Activated gamma-delta T cell (primary cell): ENCODE measurements around the gene SYPL1.

ENCODE experiments used
- DNase-seq: peaks from one replicate; lab custom pipeline; 2025; lab: John Stamatoyannopoulos, UW

SYPL1 gene

DNA sequence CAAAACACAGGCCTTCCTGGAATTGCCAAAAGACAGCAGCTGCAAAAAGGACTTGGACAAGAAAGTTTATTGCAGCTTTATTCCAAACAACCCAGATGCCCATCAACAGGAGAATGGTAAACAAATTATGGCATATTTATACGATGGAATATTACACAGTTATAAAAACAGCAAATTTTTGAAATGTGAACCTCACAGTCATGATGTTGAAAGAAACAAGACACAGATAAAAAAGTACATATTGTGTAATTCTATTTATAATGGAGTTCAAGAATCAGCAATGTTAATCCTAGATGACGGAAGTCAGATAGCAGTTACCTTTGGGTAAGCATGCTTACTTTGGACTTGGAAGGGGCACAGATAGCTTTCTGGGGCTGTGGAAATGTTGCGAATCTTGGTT, 44.4 kb downstream of the SYPL1 start:
- DNase-seq, result no peak

DNA sequence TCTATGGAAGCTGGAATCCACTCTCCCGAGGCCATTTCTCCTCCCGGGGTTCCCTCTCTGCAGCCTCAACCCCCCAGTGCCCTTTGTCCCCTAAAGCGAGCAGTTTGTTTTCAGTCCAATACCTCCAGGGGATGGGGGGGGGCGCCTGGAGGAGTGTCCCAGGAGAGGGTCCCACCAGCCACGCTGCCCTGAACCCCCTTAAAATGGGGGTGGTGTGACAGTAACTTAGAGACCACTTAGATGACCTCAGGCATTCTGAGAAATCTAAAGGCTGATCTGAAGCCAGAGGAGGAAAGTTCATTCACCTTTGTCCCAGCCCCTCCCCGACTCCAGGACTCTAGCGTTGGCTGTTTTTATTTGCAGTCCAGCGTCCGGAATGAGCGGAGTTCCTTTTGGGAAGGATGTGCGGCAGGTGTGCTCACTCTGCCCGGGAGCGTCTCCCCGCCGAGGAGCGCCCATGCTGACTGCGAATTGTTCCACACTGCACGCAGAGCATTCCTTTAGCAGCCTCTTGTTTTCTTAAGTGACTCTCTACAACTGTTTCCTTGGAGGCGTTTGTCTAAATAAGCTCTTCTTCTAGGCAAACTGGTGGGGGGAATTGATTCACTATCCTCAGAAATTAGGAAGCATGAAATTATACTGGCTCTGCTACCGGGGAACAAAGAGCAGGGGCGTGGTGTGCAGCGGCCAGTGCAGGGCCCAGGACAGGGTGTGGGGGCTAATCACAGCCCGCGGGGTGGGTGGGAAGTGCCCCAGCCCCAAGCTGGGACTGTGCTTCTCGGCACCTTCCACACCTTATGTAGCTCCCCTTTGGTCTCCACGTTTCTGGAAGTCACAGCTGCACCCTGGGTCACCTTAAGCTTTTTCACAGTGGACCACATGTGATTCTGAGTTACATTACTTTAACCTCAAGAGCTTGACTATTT, 46.3 kb downstream of the SYPL1 start:
- no peak for DNase-seq

DNA sequence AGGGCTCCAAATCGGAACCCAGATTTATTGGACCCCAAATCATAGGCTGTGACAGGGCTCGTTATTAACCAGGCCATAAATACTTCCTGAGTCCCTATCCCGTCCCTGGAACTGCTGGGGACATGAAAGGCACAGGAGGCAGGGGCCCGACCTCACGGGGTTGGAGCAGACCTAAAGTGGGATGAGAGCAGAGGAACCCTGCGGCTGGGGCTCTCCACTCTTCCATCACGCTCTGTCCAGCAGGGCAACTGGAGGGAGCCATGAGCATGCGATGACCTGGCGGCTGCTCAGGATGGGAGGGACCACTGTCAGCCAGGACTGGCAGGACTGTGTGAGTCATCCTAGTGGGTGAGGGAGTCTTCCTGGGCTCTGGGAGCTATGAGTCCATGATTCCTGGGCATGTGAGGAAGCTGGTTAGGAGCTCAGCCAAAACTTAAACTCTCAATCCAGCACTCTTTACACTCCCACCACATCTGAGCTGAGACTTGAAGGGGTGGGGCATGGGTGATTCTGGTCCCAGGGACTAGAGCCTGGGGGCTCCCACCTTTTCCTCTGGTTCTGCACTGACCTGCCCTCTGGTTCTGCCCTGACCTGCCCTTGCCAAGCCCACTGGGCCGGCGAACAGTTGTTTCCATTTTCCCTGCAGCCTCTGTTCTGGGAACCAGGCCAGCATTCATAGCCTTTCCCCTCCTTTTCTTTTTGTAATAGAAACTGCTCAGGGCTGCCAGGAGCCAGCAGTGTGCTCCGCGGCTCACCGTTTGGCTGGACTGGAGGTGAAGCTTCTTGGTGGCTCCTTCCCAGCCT, 47.1 kb downstream of the SYPL1 start:
- no peak for DNase-seq

DNA sequence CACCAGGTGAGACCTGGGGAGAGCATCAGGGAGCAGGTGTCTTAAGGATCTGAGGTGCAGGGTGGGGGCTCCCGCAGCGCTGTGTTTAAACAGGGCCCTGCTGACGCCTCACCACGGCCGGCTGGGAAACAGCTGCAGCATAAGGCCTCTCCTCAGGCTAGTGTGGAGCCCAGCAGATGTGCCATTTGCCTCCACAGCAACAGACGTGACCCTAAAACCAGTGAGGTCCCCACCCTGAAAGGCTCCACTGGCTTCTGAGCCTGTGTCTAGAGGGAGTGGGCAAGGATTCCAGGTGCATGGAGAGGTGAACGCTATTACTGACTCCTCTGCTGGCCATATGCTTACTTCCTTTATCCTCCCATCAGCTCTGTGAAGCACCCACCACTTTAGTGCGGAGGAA, 47.8 kb downstream of the SYPL1 start:
- DNase-seq, result no peak

DNA sequence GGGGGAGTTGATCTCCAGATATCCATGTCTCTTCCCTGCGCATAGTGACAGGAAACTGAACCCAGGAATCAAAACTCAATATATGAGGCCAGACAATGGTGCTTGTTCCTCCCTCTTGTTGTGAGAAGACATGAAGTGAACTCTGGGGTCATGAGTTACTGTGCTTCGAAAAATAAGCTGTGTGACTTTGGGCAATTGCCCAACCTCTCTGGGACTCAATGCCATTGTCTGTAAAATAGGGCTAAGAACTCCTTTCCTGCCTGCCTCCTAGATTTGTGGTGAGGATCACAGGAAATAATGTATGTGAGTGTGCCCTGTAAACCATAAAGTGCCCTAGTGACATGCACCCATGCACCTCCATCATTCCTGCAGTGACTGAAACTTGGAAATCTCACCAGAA, 48.4 kb downstream of the SYPL1 start:
- no peak for DNase-seq

DNA sequence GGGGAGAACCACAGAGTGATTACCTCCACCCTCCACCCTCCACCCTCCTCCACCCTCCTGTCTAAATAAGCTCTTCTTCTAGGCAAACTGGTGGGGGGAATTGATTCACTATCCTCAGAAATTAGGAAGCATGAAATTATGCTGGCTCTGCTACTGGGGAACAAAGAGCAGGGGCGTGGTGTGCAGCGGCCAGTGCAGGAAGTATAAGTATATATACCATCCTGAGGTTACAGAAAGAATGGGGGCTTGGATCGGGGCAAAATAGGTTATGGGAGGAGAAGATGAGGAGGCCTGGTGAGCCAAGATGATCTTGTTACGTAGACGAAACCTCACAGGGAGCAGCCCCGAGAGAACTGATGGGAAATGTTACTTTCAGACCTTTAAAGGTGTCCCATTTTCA, 49.1 kb downstream of the SYPL1 start:
- DNase-seq, result no peak

DNA sequence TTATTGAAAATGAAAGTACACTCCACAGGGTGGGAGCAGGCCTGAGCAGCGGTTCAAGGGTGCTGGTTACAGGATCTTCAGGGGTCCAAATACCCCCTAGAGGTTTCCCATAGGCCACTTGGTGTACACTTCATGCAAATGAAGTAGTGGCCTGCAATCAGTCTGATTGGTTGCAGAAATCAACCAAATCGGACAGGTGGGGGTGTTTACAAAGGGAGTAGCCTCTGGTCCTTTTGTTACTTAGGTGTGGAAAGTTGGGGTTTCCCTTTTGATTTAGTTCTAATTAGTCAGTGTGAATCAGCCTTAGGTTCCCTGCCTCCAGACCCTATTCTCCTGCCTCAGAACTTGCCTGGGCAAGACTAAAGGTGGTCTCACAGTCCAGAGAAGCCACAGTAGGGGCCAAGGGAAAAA, 49.6 kb downstream of the SYPL1 start:
- DNase-seq, result no peak

DNA sequence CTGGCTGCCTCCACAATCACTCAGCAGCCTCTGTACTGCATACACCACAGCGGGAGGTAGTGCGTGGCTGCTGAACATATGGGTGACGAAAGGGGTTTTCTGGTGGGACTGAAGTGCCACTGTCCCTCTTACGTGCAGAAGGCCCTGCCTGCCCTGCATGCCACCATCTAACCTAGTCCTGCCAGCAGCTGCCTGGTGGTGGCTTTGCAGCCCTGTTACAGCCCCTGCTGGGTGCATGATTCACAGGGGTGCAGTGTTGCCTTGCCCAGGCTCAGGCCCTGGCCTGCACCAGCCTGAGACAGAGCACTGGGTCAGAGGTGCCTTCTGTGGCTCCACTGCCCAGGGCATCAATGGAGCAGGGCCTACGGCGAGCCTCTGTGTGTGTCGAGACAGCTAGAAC, 50.1 kb downstream of the SYPL1 start:
- DNase-seq, result no peak

DNA sequence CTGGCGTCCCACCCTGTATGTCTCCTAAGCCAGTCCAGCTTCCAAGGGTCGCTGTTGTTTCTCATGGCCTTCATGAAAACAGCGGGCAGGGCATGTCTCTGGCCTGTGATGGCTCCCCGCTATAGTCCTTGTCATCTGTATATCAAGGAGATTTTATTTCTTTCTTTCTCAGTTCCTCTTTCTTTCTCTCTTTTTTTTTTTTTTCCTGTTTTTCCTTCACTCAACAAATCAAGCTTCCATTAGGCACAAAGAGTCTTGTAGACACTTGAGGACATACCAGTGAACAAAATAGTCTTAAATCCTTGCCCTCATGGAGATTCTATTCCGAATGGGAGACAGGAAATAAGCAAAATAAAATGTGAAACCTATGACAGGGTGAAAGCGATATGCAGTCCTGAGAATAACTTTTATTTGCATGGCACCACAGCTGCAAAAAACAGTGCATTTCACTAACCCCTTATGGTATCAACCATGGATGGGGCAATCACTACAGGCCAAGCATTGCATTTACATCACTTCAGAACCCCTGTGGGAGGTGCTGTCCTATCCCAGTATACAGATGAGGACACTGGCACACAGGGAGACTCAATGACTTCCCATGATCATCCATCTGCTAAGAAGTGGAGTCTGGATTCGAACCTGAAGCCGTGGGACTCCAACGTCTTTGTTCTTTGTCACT, 50.7 kb downstream of the SYPL1 start:
- DNase-seq, result no peak

DNA sequence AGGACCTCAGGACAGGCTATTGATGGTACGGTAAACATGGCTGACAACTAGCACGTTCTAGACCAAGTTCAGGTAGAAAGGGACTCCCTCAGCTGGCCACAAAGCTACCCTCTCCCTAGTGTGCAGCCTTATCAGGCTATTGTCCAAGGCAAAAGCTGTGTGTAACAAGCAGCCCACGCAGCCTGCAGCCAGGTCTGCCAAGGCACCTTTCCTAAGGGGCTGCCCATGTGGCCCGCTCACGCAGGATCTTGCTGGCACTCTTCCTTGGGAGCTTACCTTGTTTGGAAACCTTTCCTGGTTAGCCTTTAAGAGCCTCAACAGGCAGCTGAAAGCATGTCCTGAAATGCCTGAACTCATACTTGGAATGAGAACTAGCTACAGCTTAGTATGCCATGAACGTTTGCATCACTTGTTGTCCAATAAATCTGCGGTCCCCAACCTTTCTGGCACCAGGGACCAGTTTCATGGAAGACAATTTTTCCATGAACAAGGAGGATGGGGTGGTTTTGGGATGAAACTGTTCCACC, 51.7 kb downstream of the SYPL1 start:
- no peak for DNase-seq

DNA sequence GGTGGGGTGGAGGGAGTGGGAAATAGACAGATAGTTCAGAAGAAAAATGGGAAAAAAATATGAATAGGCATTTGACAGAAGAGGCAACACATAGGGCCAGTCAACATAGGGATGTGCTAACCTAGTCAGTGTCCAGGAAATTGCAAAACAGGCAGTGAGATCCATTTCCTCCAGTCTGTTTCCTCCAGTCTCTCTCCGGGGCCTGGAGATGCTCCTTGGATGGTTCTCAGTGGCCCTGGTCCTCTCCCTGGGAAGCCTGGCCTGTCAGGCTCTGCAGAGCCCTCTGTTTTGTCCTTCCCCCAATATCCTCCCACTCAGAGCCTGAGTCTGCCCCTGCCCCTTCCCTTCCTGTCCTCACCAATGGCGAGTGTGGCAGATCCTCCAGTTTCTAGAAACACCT, 52.6 kb downstream of the SYPL1 start:
- DNase-seq, result no peak

DNA sequence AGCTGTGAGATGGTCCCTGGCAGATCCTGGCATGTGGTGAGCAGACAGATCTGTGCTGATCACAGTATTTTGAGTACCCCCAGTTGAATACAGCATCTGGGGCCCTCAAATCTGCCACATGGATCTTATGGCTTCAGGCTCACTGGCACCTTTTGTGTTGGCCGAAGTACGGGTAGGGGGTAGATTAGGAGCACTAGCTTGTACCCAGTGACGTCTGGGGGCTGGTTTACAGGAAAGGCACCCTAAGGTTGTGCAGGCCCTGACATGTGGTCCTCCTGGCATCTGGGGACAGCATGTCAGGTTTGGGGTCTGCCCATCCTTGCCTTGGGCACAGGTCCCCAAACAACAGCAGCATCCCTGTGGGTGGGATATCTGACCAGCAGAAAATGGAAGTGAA, 53.2 kb downstream of the SYPL1 start:
- no peak for DNase-seq

DNA sequence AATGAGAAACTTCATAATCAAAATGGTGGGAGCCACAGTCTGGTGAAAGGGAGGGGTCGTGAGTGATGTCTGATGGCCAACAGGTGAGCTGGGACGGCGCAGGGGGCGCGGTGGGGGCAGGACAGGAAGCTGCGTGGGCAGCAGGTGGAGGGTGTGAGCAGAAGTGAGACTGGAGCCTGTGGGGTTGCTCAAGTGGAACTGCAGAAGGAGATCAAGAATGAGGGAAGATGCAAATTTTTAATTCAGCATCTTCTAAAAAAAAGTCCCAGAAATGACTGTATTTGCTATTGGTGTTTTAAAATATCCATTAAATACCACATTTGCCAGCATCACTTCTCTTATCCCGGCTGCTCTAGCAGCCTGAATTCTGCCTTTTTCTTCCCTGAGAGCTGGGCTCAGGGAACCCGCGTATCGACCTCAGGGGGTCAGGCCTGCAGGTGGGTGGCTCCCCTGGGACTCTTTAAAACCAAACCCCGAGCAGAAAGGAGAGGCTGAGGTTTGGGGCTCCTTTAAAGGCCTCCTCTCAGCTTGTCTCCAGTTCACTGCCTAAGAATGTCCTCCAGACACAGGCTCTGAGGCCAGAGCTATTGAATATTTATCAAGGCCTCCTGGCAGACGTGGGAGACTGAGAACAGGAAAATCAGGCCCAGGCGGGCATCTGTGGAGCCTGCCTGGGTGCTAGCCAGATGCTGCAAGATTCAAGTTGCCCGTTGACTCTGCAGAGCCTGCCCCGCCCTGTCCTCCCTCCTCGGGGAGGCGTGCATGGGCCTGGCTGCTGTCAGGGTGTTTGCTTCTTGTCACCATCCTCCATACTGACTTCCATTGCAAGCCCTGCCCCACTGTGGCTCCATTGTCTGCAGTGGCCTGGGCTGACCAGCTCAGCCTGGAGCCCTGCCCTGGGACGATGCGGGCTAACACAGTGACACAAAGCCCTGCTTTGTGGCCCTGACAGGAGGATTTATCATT, 53.9 kb downstream of the SYPL1 start:
- DNase-seq, result no peak

DNA sequence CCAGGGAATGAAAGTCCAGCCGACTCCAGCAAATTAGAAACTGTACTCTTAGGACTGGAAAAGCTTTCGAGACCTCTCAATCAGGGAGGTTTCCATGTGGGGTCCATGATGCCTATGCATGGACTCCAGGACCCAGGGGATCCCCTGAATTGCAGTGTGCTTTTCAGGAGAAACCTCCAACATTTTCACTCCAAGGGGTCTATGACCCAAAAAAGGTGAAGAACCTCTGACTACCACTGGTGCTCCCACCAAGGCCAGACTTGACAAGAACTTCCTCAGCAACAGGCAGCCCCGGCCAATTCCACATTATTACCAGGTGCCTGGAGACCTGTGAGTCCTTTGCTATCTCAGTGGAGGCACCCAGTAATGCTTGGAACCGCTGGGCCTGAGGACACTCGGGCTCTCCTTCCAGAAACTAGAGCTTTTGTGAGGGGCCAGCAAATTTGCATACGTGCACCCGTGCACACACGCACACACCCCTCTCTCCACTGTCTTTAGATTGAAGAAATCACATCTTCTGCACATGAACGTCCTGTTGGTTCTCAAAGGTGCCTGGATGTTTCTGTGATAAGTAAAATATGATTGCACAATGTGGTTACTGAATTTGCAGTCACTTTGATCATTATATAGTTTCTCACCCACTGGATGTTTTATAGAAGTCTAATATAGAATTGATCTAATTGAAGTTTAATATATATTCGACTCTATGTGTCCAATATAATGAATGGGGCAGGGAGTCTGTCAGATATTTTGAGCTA, 54.7 kb downstream of the SYPL1 start:
- DNase-seq, result no peak

DNA sequence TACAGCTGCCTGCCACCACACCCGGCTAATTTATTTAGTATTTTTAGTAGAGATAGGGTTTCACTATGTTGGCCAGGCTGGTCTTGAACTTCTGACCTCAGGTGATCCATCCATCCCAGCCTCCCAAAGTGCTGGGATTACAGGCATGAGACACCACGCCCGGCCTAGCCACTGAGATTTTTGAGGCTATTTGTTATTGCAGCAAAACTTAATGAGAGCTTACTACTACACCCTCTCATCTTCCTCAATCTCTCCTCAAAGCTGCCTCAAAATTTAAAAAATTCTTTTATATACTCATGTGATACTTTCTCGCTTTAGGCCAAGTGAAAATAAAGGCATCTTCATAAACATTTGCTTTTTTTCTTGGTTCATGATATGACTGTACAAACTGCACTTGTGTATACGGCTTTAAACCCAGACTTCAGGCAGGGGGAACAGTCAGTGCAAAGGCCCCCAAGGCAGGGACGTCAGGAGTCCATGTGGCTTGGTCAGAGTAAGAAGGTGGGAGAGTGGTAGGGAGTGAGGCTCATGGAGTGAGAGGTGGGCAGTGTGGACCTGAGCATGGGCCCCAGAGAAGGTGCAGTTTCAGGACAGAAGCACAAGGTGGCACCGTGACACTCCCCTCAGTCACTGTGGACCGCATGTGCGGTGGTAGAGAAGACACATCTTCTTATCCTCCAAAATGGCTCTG, 55.5 kb downstream of the SYPL1 start:
- no peak for DNase-seq

DNA sequence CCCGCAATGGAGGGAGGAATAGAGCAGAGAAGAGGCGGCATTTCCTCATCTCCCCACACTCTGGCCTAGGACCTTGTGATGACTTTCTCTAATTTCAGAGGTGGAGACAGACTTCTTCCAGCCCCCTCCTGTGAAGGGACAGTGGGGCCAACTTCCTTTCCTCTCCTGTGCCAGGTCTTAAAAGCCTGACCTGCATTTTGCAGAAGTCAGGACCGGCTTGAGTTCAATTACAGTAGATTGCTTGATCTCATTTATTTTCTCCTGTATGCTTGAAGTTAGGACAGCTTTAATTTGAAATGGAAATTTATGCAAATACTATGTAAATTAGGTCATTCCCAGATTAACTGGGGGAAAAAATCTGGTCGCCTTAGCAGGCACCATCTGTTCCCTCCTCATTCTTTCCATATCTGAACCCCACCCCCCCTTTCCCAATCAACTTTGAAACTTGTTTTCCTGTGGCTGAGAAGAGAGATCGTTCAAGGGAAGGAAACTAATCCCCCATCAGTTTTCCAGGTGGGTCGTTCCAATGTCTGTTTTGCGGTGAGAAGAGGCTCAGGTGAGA, 57.1 kb downstream of the SYPL1 start:
- no peak for DNase-seq

DNA sequence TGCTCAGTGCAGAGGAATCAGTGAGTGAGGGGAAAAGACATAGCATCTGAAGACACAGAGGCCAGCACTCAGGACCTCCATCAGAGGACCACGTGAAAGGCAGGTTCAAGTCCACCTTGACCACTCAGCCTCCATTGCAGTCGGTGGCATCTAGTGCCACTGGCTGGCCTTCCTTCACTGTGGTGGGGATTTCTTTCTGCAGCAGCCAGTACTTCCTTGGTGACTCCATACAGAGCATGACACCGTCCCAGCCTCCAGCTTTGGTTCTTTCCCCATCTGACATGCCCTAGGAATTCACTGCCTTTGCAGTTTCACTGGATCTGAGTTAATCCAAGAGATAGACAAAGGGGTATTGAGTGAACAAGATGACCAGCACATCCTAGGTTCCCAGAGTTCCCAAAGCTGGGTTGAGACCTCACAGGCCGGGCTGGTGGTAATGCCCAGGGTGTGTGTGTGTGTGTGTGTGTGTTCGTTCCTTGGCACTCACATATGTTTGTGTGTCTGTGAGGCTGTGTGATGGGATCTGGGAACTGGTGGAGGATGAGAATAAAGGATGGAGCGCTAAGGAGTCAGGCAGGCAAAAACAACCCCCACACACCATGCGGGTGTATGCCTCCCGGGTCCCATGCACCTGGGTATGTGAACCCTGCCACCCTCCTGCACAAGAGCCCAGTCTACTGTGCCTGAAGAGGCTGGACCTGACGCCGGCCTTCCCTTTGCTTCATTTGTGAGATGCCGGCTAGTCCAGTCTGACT, 57.8 kb downstream of the SYPL1 start:
- DNase-seq, result no peak

DNA sequence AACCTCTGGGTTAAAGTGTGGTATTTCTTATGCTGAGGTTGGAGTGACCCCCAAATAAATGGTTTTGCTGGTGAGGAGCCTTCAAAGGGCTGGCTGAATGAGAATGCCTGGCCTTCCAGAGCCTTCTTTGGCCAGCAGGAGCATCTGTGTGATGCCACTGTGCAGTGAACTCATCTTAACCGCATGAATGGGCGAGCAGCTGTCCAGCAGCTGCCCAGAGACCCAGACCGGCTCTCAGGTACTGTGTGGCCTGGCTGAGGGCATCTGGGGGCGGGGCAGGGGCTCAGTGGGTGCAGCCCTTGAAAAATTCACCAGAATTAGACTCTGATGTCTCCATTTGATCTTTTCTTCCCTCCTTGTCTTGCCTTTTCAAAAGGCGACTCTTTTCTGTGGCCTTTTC, 59.0 kb downstream of the SYPL1 start:
- DNase-seq, result no peak

DNA sequence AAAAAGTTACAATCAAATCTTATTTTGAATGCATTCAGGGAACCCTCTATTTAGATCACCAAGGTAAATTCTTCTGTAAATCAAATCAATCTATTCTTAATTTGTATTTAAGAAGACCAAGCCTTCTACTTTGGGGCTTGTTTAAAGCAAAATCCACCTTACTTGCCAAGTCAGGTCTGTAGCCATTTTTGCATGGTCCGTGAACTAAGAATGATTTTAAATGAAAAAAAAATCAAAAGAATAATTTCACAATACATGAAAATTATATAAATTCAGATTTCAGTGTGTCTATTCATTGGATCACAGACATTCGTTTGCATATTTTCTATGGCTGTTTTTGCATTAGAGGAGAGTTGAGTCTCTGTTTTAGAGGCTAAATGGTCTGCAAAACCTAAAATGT, 59.4 kb downstream of the SYPL1 start:
- DNase-seq, result no peak
